Measurements from ENCODE around the gene TEX26. TPM values are rescaled to one million over a fixed set of nuclear protein-coding genes. Genes with fewer than 3 reads are reported as not detected.
A peak's percentile ranks its signal among the peaks of the same experiment; 100 is the strongest.

The TEX26 gene
- total and polyA plus RNA-seq, 2 donors (not counting 1 experiment from before 2014, with no cell fraction given), result 0.22 to 0.66 TPM

GRCh38 chr13:30957258-30957943 is 24.9 kb downstream of the TEX26 start:
- Histone ChIP-seq H3K9me3 (ENCODE audit: control insufficient read depth, insufficient read depth, low read depth, low read length) (no peaks in the 10 kb centered on the region), H3K27me3 (ENCODE audit: control insufficient read depth, insufficient read depth, low read length) (peaks cover 16% of the 10 kb centered on the region), H4K20me1 (ENCODE audit: control insufficient read depth, extremely low read depth, insufficient read depth, low read length) (no peaks in the 10 kb centered on the region), H3K27ac (ENCODE audit: insufficient read depth, low read length) (no peak overlapping the region), H3K79me2 (ENCODE audit: control insufficient read depth, insufficient read depth, low read length) (no peaks in the 10 kb centered on the region), H3K4me1 (ENCODE audit: control insufficient read depth, extremely low read depth, insufficient read depth, low read length) (no peaks in the 10 kb centered on the region), H3K4me2 (ENCODE audit: extremely low read depth, insufficient read depth, low read length) (no peak overlapping the region), H3K4me3 (replicated peaks in 1 of 4; ENCODE audit: control extremely low read depth in 1 of 4, insufficient read depth in 1 of 4, low read depth in 3 of 4, low read length in 4 of 4) (no peak overlapping the region), H3K36me3 (ENCODE audit: control insufficient read depth, insufficient read depth, low read length) (no peaks in the 10 kb centered on the region), H3K9ac (ENCODE audit: insufficient read depth, low read length) (no peak overlapping the region), H2AFZ (ENCODE audit: low read length) (no peak overlapping the region)
- no peak for DNase-seq (ENCODE audit: low read depth in 2 of 2)
- TF ChIP-seq CTCF (conservative IDR thresholded peaks at IDR 0.05 in 1 of 2, IDR thresholded peaks at IDR 0.05 in 1 of 2; ENCODE audit: low read depth in 1 of 2, low read length in 2 of 2) (no peak), EZH2 (IDR thresholded peaks at IDR 0.05; ENCODE audit: low read length, missing control alignments) (no peak)

DNA sequence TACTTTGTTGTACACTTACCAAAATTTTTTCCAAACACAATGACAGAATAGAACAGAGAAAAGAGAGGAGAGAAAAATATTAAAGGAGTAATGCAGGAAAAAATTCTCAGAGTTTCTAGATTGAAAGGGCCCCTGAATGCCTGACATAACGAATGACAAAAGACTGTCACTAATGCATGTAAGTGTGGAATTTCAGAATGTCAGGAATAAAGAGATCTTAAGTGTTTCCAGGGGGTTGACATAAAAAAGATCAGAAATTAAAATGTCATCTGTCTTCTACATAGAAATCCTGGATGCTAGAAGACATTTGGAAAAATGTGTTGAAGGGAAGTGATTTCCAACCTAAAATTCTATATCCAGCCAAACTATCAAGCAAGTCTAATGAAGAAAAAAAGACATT is 27.2 kb downstream of the TEX26 start:
- Histone ChIP-seq H3K27me3 (ENCODE audit: control insufficient read depth, insufficient read depth, low read length) (peaks cover 16% of the 10 kb centered on the region), H3K9ac (ENCODE audit: insufficient read depth, low read length) (no peak overlapping the region), H3K4me1 (ENCODE audit: control insufficient read depth, extremely low read depth, insufficient read depth, low read length) (peaks cover 2% of the 10 kb centered on the region), H3K79me2 (ENCODE audit: control insufficient read depth, insufficient read depth, low read length) (no peaks in the 10 kb centered on the region), H3K27ac (ENCODE audit: insufficient read depth, low read length) (no peak overlapping the region), H4K20me1 (ENCODE audit: control insufficient read depth, extremely low read depth, insufficient read depth, low read length) (no peaks in the 10 kb centered on the region), H3K36me3 (ENCODE audit: control insufficient read depth, insufficient read depth, low read length) (no peaks in the 10 kb centered on the region), H3K9me3 (ENCODE audit: control insufficient read depth, insufficient read depth, low read depth, low read length) (no peaks in the 10 kb centered on the region), H3K4me3 (replicated peaks in 1 of 4; ENCODE audit: control extremely low read depth in 1 of 4, insufficient read depth in 1 of 4, low read depth in 3 of 4, low read length in 4 of 4) (no peak overlapping the region), H3K4me2 (ENCODE audit: extremely low read depth, insufficient read depth, low read length) (no peak overlapping the region), H2AFZ (ENCODE audit: low read length) (no peak overlapping the region)
- TF ChIP-seq CTCF (conservative IDR thresholded peaks at IDR 0.05 in 1 of 2, IDR thresholded peaks at IDR 0.05 in 1 of 2; ENCODE audit: low read depth in 1 of 2, low read length in 2 of 2) (no peak), EZH2 (IDR thresholded peaks at IDR 0.05; ENCODE audit: low read length, missing control alignments) (no peak)
- DNase-seq (ENCODE audit: low read depth in 2 of 2), result no peak

DNA sequence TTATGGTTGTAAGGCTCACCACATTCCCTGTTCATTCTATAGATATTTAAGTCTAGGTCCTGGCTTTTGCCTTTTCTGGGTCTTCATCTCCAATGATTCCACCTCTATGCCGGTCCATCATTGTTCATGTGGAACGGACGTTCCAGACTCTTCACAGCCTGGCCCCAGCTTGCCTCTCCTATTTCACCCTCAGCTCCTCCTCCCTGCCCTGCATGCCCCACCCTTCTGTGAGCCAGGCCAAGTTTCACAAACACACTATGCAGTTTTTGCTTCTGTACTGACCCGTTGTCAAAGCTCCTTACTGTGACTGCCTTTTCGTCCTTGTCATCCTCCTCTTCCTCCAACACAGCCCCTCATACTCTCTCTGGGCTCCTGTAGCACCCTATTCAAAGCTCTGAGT is 31.3 kb downstream of the TEX26 start:
- TF ChIP-seq EZH2 (IDR thresholded peaks at IDR 0.05; ENCODE audit: low read length, missing control alignments), result no peak
- TF ChIP-seq CTCF (conservative IDR thresholded peaks at IDR 0.05 in 1 of 2, IDR thresholded peaks at IDR 0.05 in 1 of 2; ENCODE audit: low read depth in 1 of 2, low read length in 2 of 2), result no peak
- H3K4me3 ChIP-seq (replicated peaks in 1 of 4; ENCODE audit: control extremely low read depth in 1 of 4, insufficient read depth in 1 of 4, low read depth in 3 of 4, low read length in 4 of 4), result no peak overlapping the region
- peak overlapping the region; percentile 9 for H3K4me2 ChIP-seq (ENCODE audit: extremely low read depth, insufficient read depth, low read length)
- H3K27ac ChIP-seq (ENCODE audit: insufficient read depth, low read length), result no peak overlapping the region
- no peaks in the 10 kb centered on the region for H3K9me3 ChIP-seq (ENCODE audit: control insufficient read depth, insufficient read depth, low read depth, low read length)
- no peaks in the 10 kb centered on the region for H3K36me3 ChIP-seq (ENCODE audit: control insufficient read depth, insufficient read depth, low read length)
- H3K4me1 ChIP-seq (ENCODE audit: control insufficient read depth, extremely low read depth, insufficient read depth, low read length), result peaks cover 2% of the 10 kb centered on the region
- H4K20me1 ChIP-seq (ENCODE audit: control insufficient read depth, extremely low read depth, insufficient read depth, low read length), result no peaks in the 10 kb centered on the region
- peaks cover 3% of the 10 kb centered on the region for H3K27me3 ChIP-seq (ENCODE audit: control insufficient read depth, insufficient read depth, low read length)
- no peaks in the 10 kb centered on the region for H3K79me2 ChIP-seq (ENCODE audit: control insufficient read depth, insufficient read depth, low read length)
- peak; percentile 18 to 53 for DNase-seq (ENCODE audit: low read depth in 2 of 2)
- H3K9ac ChIP-seq (ENCODE audit: insufficient read depth, low read length), result no peak overlapping the region
- H2AFZ ChIP-seq (ENCODE audit: low read length), result peak overlapping the region; percentile 54

Measured in fibroblast of lung (primary cell).